IMR-90 (cell line): Measurements from ENCODE around the gene CA5B. TPM values are rescaled to one million over a fixed set of nuclear protein-coding genes. Genes with fewer than 3 reads are reported as not detected.
"Not testable (repeated sequence)": the region's sequence is repeated elsewhere in the genome, so short reads cannot be mapped to it uniquely, and the experiment has no call there.

Source experiments
- ATAC-seq: fragments of 200-7000 bp; cut with Tn5 transposase; 2 replicates; pipeline ENCODE4 v1.9.1; 2020; ENCODE audit warnings: low read depth, mild to moderate bottlenecking, moderate library complexity
- BruUV-seq: library from RNA; stranded (reverse); fragments of 400-500 nt; replicated peaks from 2 replicates; lab custom pipeline; 2021; lab: Mats Ljungman, UMichigan
- CTCF ChIA-PET: fragments of 300-600 bp; formaldehyde crosslinking; extraction: SDS; loops from one replicate; lab custom pipeline; 2021; ENCODE audit warnings: antibody characterized with exemption; lab: Yijun Ruan, JAX
- POLR2A ChIA-PET: fragments of 300-600 bp; sonication (Branson Sonifier 250); formaldehyde crosslinking; loops from one replicate; lab custom pipeline; 2022; ENCODE audit warnings: antibody characterized with exemption; ENCODE audit not compliant: unreplicated experiment; lab: Charles Lee
- DNase-seq: peaks from one replicate; pipeline ENCODE4 v3.0.0; 2013
- H2AFZ ChIP-seq: replicated peaks from 2 replicates; pipeline ENCODE3; 2013; ENCODE audit warnings: low read length, mild to moderate bottlenecking; ENCODE audit not compliant: poor library complexity
- H2AK5ac ChIP-seq: 2 replicates; pipeline ENCODE4 v1.6.1; 2013; ENCODE audit warnings: low read depth, low read length, inconsistent platforms
- H2AK9ac ChIP-seq: replicated peaks from 2 replicates; pipeline ENCODE3; 2013; ENCODE audit warnings: mild to moderate bottlenecking, low read depth, low read length, moderate library complexity; ENCODE audit not compliant: poor library complexity
- H2BK120ac ChIP-seq: 2 replicates; pipeline ENCODE4 v1.6.1; 2013; ENCODE audit warnings: low read depth, low read length, inconsistent platforms
- H2BK15ac ChIP-seq: 3 replicates; pipeline ENCODE4 v1.6.1; 2013; ENCODE audit warnings: low read depth, low read length, inconsistent platforms
- H2BK20ac ChIP-seq: 2 replicates; pipeline ENCODE4 v1.6.1; 2013; ENCODE audit warnings: low read depth, mild to moderate bottlenecking, inconsistent platforms, low read length, moderate library complexity
- H2BK5ac ChIP-seq: 2 replicates; pipeline ENCODE4 v1.6.1; 2013; ENCODE audit warnings: mild to moderate bottlenecking, low read depth, low read length, inconsistent platforms; ENCODE audit not compliant: poor library complexity, severe bottlenecking
- H3K14ac ChIP-seq: replicated peaks from 2 replicates; pipeline ENCODE4 v1.6.1; 2013; ENCODE audit warnings: low read depth, low read length, inconsistent platforms
- H3K18ac ChIP-seq: 2 replicates; pipeline ENCODE4 v1.6.1; 2013; ENCODE audit warnings: low read depth, low read length, control low read depth
- H3K23ac ChIP-seq: 2 replicates; pipeline ENCODE4 v1.6.1; 2013; ENCODE audit warnings: low read depth, low read length, inconsistent platforms
- H3K27ac ChIP-seq: 2 replicates; pipeline ENCODE4 v1.5.1; 2013; ENCODE audit warnings: mild to moderate bottlenecking, control low read depth, low read length; ENCODE audit not compliant: insufficient read depth
- H3K27me3 ChIP-seq: 2 replicates; pipeline ENCODE4 v1.6.1; 2013; ENCODE audit warnings: low read length; ENCODE audit not compliant: control insufficient read depth, insufficient read depth
- H3K36me3 ChIP-seq: 2 replicates; pipeline ENCODE4 v1.6.1; 2013; ENCODE audit warnings: low read length, mixed read lengths; ENCODE audit not compliant: control insufficient read depth, insufficient read depth
- H3K4ac ChIP-seq: 2 replicates; pipeline ENCODE4 v1.6.1; 2013; ENCODE audit warnings: low read depth, low read length, inconsistent platforms
- H3K4me1 ChIP-seq: 2 replicates; pipeline ENCODE4 v1.6.1; 2013; ENCODE audit warnings: low read length, mixed read lengths; ENCODE audit not compliant: control insufficient read depth, insufficient read depth
- H3K4me2 ChIP-seq: 2 replicates; pipeline ENCODE4 v1.6.1; 2013; ENCODE audit warnings: low read depth, mild to moderate bottlenecking, control low read depth, low read length, moderate library complexity
- H3K4me3 ChIP-seq: 2 replicates; pipeline ENCODE4 v1.5.1; 2013; ENCODE audit warnings: low read depth, mild to moderate bottlenecking, control low read depth, low read length, moderate library complexity; ENCODE audit not compliant: insufficient read depth
- H3K56ac ChIP-seq: 2 replicates; pipeline ENCODE4 v1.6.1; 2013; ENCODE audit warnings: low read length, inconsistent platforms; ENCODE audit not compliant: insufficient read depth; ENCODE audit errors: extremely low read depth
- H3K79me1 ChIP-seq, 2 experiments: 2 replicates each; pipeline ENCODE4 v1.6.1; 2013; ENCODE audit warnings: low read length in 2 of 2, inconsistent platforms in 1 of 2, low read depth in 1 of 2
- H3K9ac ChIP-seq: 2 replicates; pipeline ENCODE4 v1.6.1; 2013; ENCODE audit warnings: low read depth, low read length, control low read depth
- H3K9me1 ChIP-seq: 2 replicates; pipeline ENCODE4 v1.6.1; 2013; ENCODE audit warnings: low read length, inconsistent platforms; ENCODE audit not compliant: insufficient read depth
- H3K9me3 ChIP-seq: 2 replicates; pipeline ENCODE4 v1.6.1; 2013; ENCODE audit warnings: low read length; ENCODE audit not compliant: control insufficient read depth, insufficient read depth
- H4K20me1 ChIP-seq: 2 replicates; pipeline ENCODE4 v1.6.1; 2013; ENCODE audit warnings: low read length, inconsistent platforms; ENCODE audit not compliant: insufficient read depth
- H4K5ac ChIP-seq: 2 replicates; pipeline ENCODE4 v1.6.1; 2013; ENCODE audit warnings: mild to moderate bottlenecking, low read depth, low read length, control low read depth
- H4K8ac ChIP-seq, 2 experiments: 2 replicates each; pipeline ENCODE4 v1.6.1; 2013; ENCODE audit warnings: low read depth in 2 of 2, low read length in 2 of 2, control low read depth in 1 of 2, inconsistent platforms in 1 of 2
- H4K91ac ChIP-seq: 2 replicates; pipeline ENCODE4 v1.6.1; 2013; ENCODE audit warnings: low read depth, low read length, inconsistent platforms; ENCODE audit not compliant: insufficient read depth
- WGBS, 2 experiments: methylation state at CpG; one replicate each; pipeline versions ENCODE4 v1.1.5 to v1.1.7; 2013; ENCODE audit warnings: missing lambda C conversion rate in 2 of 2; ENCODE audit not compliant: insufficient read length in 1 of 2; ENCODE audit errors: extremely low coverage in 2 of 2; 5-methylcytosine and 5-hydroxymethylcytosine counted together
- dilution Hi-C: fragments of 300-500 bp; cut with HindIII; formaldehyde crosslinking; loops from one replicate; pipeline ENCODE4 v1.14.3; 2018; ENCODE audit warnings: low sequenced_read_pairs; ENCODE audit not compliant: unreplicated experiment
- in situ Hi-C: fragments of 300-500 bp; cut with MboI; formaldehyde crosslinking; loops from 3 replicates; pipeline ENCODE4 v1.14.3; 2019; ENCODE audit warnings: low sequenced_read_pairs, inconsistent platforms, mixed read lengths
- intact Hi-C: fragments of 100-400 bp; cut with micrococcal nuclease; formaldehyde crosslinking; loops from 2 replicates; pipeline ENCODE4 v1.10.0; 2022
- polyA plus RNA-seq, 3 experiments: library from polyadenylated mRNA; depleted of rRNA; stranded (reverse); fragments of >200 nt; gene quantifications; 2 replicates each; pipeline ENCODE4 v1.2.3, GENCODE V29; 2012; ENCODE audit warnings: low replicate concordance in 1 of 3
- total RNA-seq: library from RNA; depleted of rRNA; stranded (reverse); fragments of >200 nt; gene quantifications from 2 replicates; pipeline ENCODE4 v1.2.3, GENCODE V29; 2012

Gene CA5B
- total and polyA plus RNA-seq, 2 of the 4 experiments (the other 2 are of a cell fraction) = 3.5 to 5.4 TPM

GRCh38 chrX:15831347-15831746 lies 93.3 kb downstream of the CA5B start:
- H3K9ac ChIP-seq, H3K4ac ChIP-seq, H3K14ac ChIP-seq, H3K4me1 ChIP-seq, H2AFZ ChIP-seq, H3K18ac ChIP-seq, H3K9me1 ChIP-seq, DNase-seq, H2BK5ac ChIP-seq, H4K5ac ChIP-seq, H3K4me3 ChIP-seq, POLR2A ChIA-PET, in situ Hi-C loops, H3K56ac ChIP-seq, H3K36me3 ChIP-seq, H3K23ac ChIP-seq, H3K27me3 ChIP-seq, H3K27ac ChIP-seq, intact Hi-C loops, H4K8ac ChIP-seq, H4K20me1 ChIP-seq, H2BK15ac ChIP-seq, H2BK120ac ChIP-seq, CTCF ChIA-PET, H2AK9ac ChIP-seq, H3K9me3 ChIP-seq, BruUV-seq, H3K4me2 ChIP-seq, H4K91ac ChIP-seq, H2BK20ac ChIP-seq, H2AK5ac ChIP-seq, dilution Hi-C loops: not testable (repeated sequence)
- no CpG with 5 or more reads among the region's 2 CpGs for WGBS, 2 experiments
- H3K79me1 ChIP-seq = peaks cover 3 to 13% of the 10 kb centered on the region in 2 experiments; a peak in 2 of 4 replicates
- peak; percentile 39; the same call in 1 of the 2 replicates for ATAC-seq
